ENCODE results near the gene VANGL1.

- TF ChIP-seq CTCF (IDR thresholded peaks at IDR 0.05) (no peak), REST (IDR thresholded peaks at IDR 0.05; ENCODE audit: insufficient read depth in 1 of 2, low read depth in 2 of 2, low read length in 1 of 2) (no peak), SIN3A (IDR thresholded peaks at IDR 0.05; ENCODE audit: borderline replicate concordance, insufficient read depth, low read depth, low read length) (no peak)
These were observed 2.3 kb downstream of the VANGL1 start for GRCh38 chr1:115644109-115644508.
